ENCODE data around the gene SPACA9.

DNA sequence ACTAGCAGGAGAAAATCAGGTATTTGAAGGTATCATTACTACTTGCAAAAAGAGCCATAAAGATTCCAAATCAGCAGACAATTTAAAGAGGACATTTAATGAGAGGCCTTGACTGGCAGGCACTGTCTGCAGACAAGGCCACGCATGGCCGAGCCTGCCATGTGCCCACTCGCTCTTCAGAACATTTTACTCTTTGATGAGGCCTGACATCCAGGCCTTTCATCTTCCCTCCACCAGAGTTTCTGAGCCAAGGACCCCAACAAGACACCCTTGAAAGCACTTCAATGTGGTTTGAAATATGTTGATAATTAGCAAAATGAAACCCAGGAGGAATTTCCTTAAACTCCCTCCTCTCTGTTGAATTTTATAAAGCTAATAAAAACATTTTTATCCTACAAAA lies 17.0 kb upstream of the SPACA9 start:
- no peak for TF ChIP-seq POLR2A (IDR thresholded peaks at IDR 0.05)
- no peak for TF ChIP-seq CTCF (IDR thresholded peaks at IDR 0.05)
